CD4-positive, alpha-beta T cell treated with Interleukin-12 subunit alpha and Interleukin-12 subunit beta, for 1 hour (primary cell): ENCODE measurements around the gene TRPM4.
"Not testable (repeated sequence)": the region's sequence is repeated elsewhere in the genome, so short reads cannot be mapped to it uniquely, and the experiment has no call there.

Source experiments
- DNase-seq: peaks from one replicate; pipeline ENCODE4 v3.0.0-alpha.2; 2020

Gene TRPM4

DNA sequence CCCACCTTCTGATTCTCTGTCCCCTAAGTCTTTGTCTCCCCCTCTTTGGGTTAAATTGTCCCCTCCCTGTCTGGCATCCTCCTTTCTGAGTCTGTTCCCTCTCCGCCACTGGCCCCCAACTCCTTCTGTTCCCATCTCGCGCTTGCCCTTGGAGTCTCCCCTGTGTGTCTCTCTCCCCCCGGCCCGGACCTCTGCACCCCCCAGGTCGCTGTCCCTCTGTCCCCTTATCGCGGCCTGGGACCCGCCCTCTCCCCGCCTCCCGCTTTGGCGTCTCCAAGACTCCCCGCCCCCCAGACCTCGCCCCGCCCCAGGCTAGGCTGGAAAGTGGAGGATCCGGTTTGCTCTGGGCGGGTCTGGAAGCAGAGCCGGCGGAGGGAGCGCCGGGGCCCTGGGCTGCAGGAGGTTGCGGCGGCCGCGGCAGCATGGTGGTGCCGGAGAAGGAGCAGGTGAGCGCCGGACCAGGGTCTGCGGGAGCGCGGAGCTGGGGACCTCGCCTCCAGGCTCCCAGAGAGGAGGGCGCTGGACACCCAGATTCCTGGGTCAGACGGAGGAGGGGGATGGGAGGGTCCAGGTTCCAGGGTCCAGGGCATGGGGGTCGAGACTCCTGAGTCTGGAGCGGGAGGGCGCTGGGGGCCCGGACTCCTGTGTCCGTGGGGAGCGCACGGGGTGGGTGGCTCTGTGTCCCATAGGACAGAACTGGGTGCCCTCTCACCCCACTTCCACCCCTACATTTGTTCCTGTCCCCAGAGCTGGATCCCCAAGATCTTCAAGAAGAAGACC is at the start of gene TRPM4:
TRPM4 (plus strand) TSS at position 348 of the 780 bp plus-strand sequence; CDS start at position 423, 75 bp downstream.
- DNase-seq = peak; percentile 26

- DNase-seq = no peak
Measured at GRCh38 chr19:49109051-49109450, 48.5 kb upstream of the TRPM4 start.

GRCh38 chr19:49109569-49110233 is 47.9 kb upstream of the TRPM4 start:
- DNase-seq = no peak

DNA sequence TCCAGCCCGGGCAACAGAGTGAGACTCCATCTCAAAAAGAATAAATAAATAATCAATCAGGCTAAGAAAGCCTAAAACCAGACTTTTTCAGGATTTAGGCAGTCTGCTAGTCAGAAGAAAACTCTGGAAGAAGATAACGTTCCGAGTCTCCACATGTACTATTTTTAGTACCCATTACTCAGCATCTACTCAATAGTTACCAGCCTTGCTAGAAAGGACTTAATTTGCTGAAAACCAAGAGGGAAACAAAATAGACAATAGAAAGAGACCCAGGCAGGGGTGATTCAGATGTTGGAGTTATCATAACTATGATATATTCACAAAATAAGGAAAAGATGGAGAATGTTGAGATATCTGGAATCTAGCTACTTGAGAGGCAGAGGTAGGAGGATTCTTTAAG is 47.0 kb upstream of the TRPM4 start:
- no peak for DNase-seq

GRCh38 chr19:49111218-49111998 is 46.2 kb upstream of the TRPM4 start:
- DNase-seq = no peak

- DNase-seq = peak; percentile 84
Measured at GRCh38 chr19:49113762-49114629, 43.6 kb upstream of the TRPM4 start, which contains the start of gene LIN7B. TSS of gene LIN7B (plus strand) at chr19:49114370. CDS start at chr19:49114405, 35 bp downstream.

- peak; percentile 54 for DNase-seq
Measured at GRCh38 chr19:49114630-49115363, 42.8 kb upstream of the TRPM4 start.

DNA sequence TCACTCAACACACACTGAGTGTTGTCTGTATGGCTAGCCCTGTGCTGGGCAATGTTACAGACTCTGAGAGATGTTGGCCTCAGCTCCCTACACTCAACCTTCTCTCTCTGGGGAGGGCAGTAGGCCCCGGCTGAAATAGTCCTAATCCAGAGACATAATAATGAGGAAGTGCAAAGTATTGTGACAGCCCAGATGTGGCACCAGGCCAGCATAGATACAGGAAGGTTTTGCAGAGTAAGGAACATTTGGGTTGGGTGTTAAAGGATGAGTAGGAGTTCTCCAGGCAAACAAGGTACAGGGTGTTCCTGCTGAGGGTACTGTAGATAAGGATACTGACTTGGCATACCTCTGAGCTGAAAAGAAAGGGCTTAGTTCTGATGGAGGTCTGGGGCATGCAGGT is 41.0 kb upstream of the TRPM4 start:
- DNase-seq = no peak

- DNase-seq = no peak
Measured at GRCh38 chr19:49117677-49118564, 39.7 kb upstream of the TRPM4 start.

- peak; percentile 98 for DNase-seq
Measured at GRCh38 chr19:49118565-49119410, 38.8 kb upstream of the TRPM4 start, which contains the start of gene C19orf73. TSS of gene C19orf73 (minus strand) at chr19:49119143. CDS start at chr19:49119022, 121 bp downstream.

- DNase-seq = peak; percentile 35
Measured at GRCh38 chr19:49119411-49120324, 37.9 kb upstream of the TRPM4 start, which contains the start of gene PPFIA3. TSS of gene PPFIA3 (plus strand) at chr19:49119544. CDS start at chr19:49127874, 8,330 bp downstream.

GRCh38 chr19:49120325-49120683 is 37.3 kb upstream of the TRPM4 start:
- DNase-seq = no peak

GRCh38 chr19:49120868-49121267 is 36.7 kb upstream of the TRPM4 start:
- DNase-seq = no peak

- DNase-seq = not testable (repeated sequence)
Measured at GRCh38 chr19:49121841-49122240, 35.8 kb upstream of the TRPM4 start.

DNA sequence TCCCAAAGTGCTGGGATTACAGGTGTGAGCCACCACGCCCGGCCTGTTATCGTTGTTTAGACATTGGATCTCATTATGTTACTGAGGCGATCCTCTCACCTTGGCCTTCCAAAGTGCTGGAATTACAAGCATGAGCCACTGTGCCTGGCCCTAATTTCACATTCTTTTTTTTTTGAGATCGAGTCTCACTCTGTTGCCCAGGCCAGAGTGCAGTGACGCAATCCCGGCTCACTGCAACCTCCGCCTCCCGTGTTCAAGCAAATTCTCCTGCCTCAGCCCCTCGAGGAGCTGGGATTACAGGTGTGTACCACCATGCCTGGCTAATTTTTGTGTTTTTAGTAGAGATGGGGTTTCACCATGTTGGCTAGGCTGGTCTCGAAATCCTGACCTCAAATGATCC is 34.3 kb upstream of the TRPM4 start:
- not testable (repeated sequence) for DNase-seq

GRCh38 chr19:49125025-49125731 is 32.4 kb upstream of the TRPM4 start:
- DNase-seq = no peak

- no peak for DNase-seq
Measured at GRCh38 chr19:49126575-49126974, 31.0 kb upstream of the TRPM4 start.

- DNase-seq = not testable (repeated sequence)
Measured at GRCh38 chr19:49127225-49127624, 30.4 kb upstream of the TRPM4 start.
